HepG2 (cell line): ENCODE measurements around the gene TCEA3. TPM values are rescaled to one million over a fixed set of nuclear protein-coding genes. Genes with fewer than 3 reads are reported as not detected.

Experiments
- AGO2 ChIP-seq: fragments of 200-400 bp; formaldehyde crosslinking; optimal IDR thresholded peaks from 2 replicates; pipeline ENCODE3; 2017; ENCODE audit warnings: mild to moderate bottlenecking, low read depth, low read length, moderate library complexity
- ARNTL ChIP-seq: sonication (generic); formaldehyde crosslinking; IDR thresholded peaks from 2 replicates; pipeline ENCODE4 v1.4.0; 2020; ENCODE audit warnings: mild to moderate bottlenecking, missing genetic modification reagents
- CEBPB ChIP-seq: IDR thresholded peaks from 2 replicates; pipeline ENCODE4 v1.6.1; 2011; ENCODE audit warnings: low read depth, low read length, improper control_type of control experiment, borderline replicate concordance
- CENPBD1 ChIP-seq: sonication (generic); formaldehyde crosslinking; IDR thresholded peaks from 2 replicates; pipeline ENCODE4 v1.8.0; 2022; ENCODE audit warnings: missing genetic modification reagents, low read depth, mild to moderate bottlenecking, borderline replicate concordance
- ESRRA ChIP-seq: sonication (generic); formaldehyde crosslinking; IDR thresholded peaks from 2 replicates; pipeline ENCODE4 v1.5.1; 2020; ENCODE audit warnings: mild to moderate bottlenecking, low read depth, missing genetic modification reagents
- HBP1 ChIP-seq: IDR thresholded peaks from 2 replicates; pipeline ENCODE4 v1.6.1; 2016; ENCODE audit warnings: low read depth, control low read depth
- HNRNPUL1 ChIP-seq: fragments of 200-400 bp; formaldehyde crosslinking; IDR thresholded peaks from 2 replicates; pipeline ENCODE4 v1.6.1; 2017; ENCODE audit warnings: low read depth, mild to moderate bottlenecking, low read length, moderate library complexity
- KLF16 ChIP-seq, 2 experiments: sonication (generic) in 1 of 2; formaldehyde crosslinking in 1 of 2; IDR thresholded peaks; 2 replicates each; pipeline versions ENCODE4 v1.6.1 to v1.8.0; 2016 to 2023; ENCODE audit warnings: missing genetic modification reagents in 2 of 2, missing compliant biosample characterization in 1 of 2
- MLX ChIP-seq: IDR thresholded peaks from 2 replicates; pipeline ENCODE4 v1.6.1; 2016
- MYNN ChIP-seq: sonication (generic); formaldehyde crosslinking; IDR thresholded peaks from 2 replicates; pipeline ENCODE4 v1.4.0; 2020; ENCODE audit warnings: mild to moderate bottlenecking, low read depth, missing genetic modification reagents
- NFE2L1 ChIP-seq: sonication (generic); formaldehyde crosslinking; IDR thresholded peaks from 2 replicates; pipeline ENCODE4 v1.4.0; 2020; ENCODE audit warnings: missing genetic modification reagents, mild to moderate bottlenecking, borderline replicate concordance
- POLR2G ChIP-seq: fragments of 200-400 bp; formaldehyde crosslinking; IDR thresholded peaks from 2 replicates; pipeline ENCODE4 v1.6.1; 2018; ENCODE audit warnings: mild to moderate bottlenecking, low read depth, low read length, moderate library complexity
- PRMT3 ChIP-seq: sonication (generic); formaldehyde crosslinking; IDR thresholded peaks from 2 replicates; pipeline ENCODE4 v1.8.1; 2022; ENCODE audit warnings: low read depth, mild to moderate bottlenecking, moderate library complexity, missing genetic modification reagents, borderline replicate concordance
- RAD51 ChIP-seq: fragments of 450-650 bp; IDR thresholded peaks from 2 replicates; pipeline ENCODE4 v1.6.1; 2016; ENCODE audit warnings: borderline replicate concordance
- RBFOX2 ChIP-seq: fragments of 200-400 bp; formaldehyde crosslinking; IDR thresholded peaks from 2 replicates; pipeline ENCODE4 v1.6.1; 2017; ENCODE audit warnings: low read depth, mild to moderate bottlenecking, low read length
- REPIN1 ChIP-seq: sonication (generic); formaldehyde crosslinking; IDR thresholded peaks from 2 replicates; pipeline ENCODE4 v1.8.0; 2022; ENCODE audit warnings: missing genetic modification reagents, low read depth, mild to moderate bottlenecking, borderline replicate concordance
- SALL1 ChIP-seq: sonication (generic); formaldehyde crosslinking; IDR thresholded peaks from 2 replicates; pipeline ENCODE4 v1.8.0; 2022; ENCODE audit warnings: mild to moderate bottlenecking, missing genetic modification reagents
- SMYD3 ChIP-seq: sonication (generic); formaldehyde crosslinking; IDR thresholded peaks from 2 replicates; pipeline ENCODE4 v1.8.1; 2023; ENCODE audit warnings: mild to moderate bottlenecking, missing genetic modification reagents
- SRSF1 ChIP-seq: fragments of 200-400 bp; formaldehyde crosslinking; optimal IDR thresholded peaks from 2 replicates; pipeline ENCODE3; 2017; ENCODE audit warnings: mild to moderate bottlenecking, low read depth, low read length, moderate library complexity
- THAP11 ChIP-seq: IDR thresholded peaks from 2 replicates; pipeline ENCODE4 v1.6.1; 2016; ENCODE audit warnings: missing biosample characterization, missing genetic modification reagents
- ZFY ChIP-seq: sonication (generic); formaldehyde crosslinking; IDR thresholded peaks from 2 replicates; pipeline ENCODE4 v1.4.0; 2020; ENCODE audit warnings: missing genetic modification reagents
- ZNF33B ChIP-seq: sonication (generic); formaldehyde crosslinking; IDR thresholded peaks from 2 replicates; pipeline ENCODE4 v1.5.1; 2020; ENCODE audit warnings: mild to moderate bottlenecking, missing genetic modification reagents
- ZNF362 ChIP-seq: sonication (generic); formaldehyde crosslinking; IDR thresholded peaks from 2 replicates; pipeline ENCODE4 v1.4.0; 2020; ENCODE audit warnings: missing genetic modification reagents, mild to moderate bottlenecking, borderline replicate concordance
- ZNF660 ChIP-seq: sonication (generic); formaldehyde crosslinking; IDR thresholded peaks from 2 replicates; pipeline ENCODE4 v1.5.1; 2020; ENCODE audit warnings: mild to moderate bottlenecking, low read depth, missing genetic modification reagents, borderline replicate concordance
- ZNF678 ChIP-seq: sonication (generic); formaldehyde crosslinking; IDR thresholded peaks from 2 replicates; pipeline ENCODE4 v1.4.0; 2020; ENCODE audit warnings: mild to moderate bottlenecking, missing genetic modification reagents
- ZNF883 ChIP-seq: sonication (generic); formaldehyde crosslinking; IDR thresholded peaks from 2 replicates; pipeline ENCODE4 v1.5.1; 2020; ENCODE audit warnings: mild to moderate bottlenecking, missing genetic modification reagents; ENCODE audit errors: not compliant biosample characterization
- ZNF891 ChIP-seq: sonication (generic); formaldehyde crosslinking; IDR thresholded peaks from 2 replicates; pipeline ENCODE4 v1.5.0; 2020; ENCODE audit warnings: mild to moderate bottlenecking, missing genetic modification reagents
- polyA plus RNA-seq, 8 experiments: library from polyadenylated mRNA; depleted of rRNA in 3 of 8; stranded (reverse) in 7 of 8; unstranded in 1 of 8; fragments of >200 nt; fragmentation: Illumina TruSeq in 4 of 8; extraction: Trizol in 4 of 8; gene quantifications; 2 replicates each; pipeline versions ENCODE4 v1.2.1 to v1.2.3, GENCODE V29; 2011 to 2016; ENCODE audit warnings: low read depth in 4 of 8, missing spikeins in 1 of 8, mixed read lengths in 1 of 8; ENCODE audit not compliant: insufficient read depth in 1 of 8
- total RNA-seq, 5 experiments: library from RNA; depleted of rRNA; stranded (reverse); fragments of >200 nt; fragmentation: Illumina TruSeq; extraction: Trizol; gene quantifications; 2 replicates each; pipeline ENCODE4 v1.2.3, GENCODE V29; 2016; ENCODE audit warnings: low read depth in 1 of 5

Gene TCEA3
- total and polyA plus RNA-seq, 2 of the 13 experiments (the other 11 are each of a cell fraction or from before 2014, with no cell fraction given) = 55.5 to 84.6 TPM

GRCh38 chr1:23422241-23422877 lies 2.2 kb downstream of the TCEA3 start (continued):
- TF ChIP-seq CEBPB (no peak), SMYD3 (no peak), RBFOX2 (peak; percentile 28; the same call in 1 of the 2 replicates), ZFY (CRISPR knock-in tag) (no peak), ZNF33B (CRISPR knock-in tag) (no peak), REPIN1 (no peak), POLR2G (peak; percentile 22; the same call in 1 of the 2 replicates), PRMT3 (no peak), MYNN (CRISPR knock-in tag) (no peak), KLF16 (CRISPR knock-in tag; IDR thresholded peaks at IDR 0.05) (no peak), THAP11 (CRISPR knock-in tag) (no peak), RAD51 (no peak), ZNF891 (CRISPR knock-in tag) (no peak), ZNF660 (no peak), HBP1 (CRISPR knock-in tag) (no peak), ZNF883 (peak; percentile 51), SALL1 (no peak), ZNF678 (no peak), ZNF362 (CRISPR knock-in tag) (no peak), AGO2 (peak; percentile 30), CENPBD1 (CRISPR knock-in tag) (no peak), HNRNPUL1 (no peak), NFE2L1 (CRISPR knock-in tag) (no peak), ARNTL (CRISPR knock-in tag) (no peak; the same call in 1 of the 2 replicates), MLX (CRISPR knock-in tag) (no peak), ESRRA (no peak), SRSF1 (no peak)
